SU-DHL-6 (cell line): ENCODE data around the gene XYLT1.

Experiments used
- H2AFZ ChIP-seq: fragments of 200-600 bp; sonication (generic); 2 replicates; pipeline ENCODE4 v1.6.1; 2014; ENCODE audit warnings: low read depth, mild to moderate bottlenecking, moderate library complexity, mixed read lengths, antibody characterized with exemption, low read length; ENCODE audit not compliant: severe bottlenecking
- H3F3A ChIP-seq: fragments of 200-600 bp; shearing (Covaris generic); 2 replicates; pipeline ENCODE4 v1.6.0; 2016; ENCODE audit warnings: antibody characterized with exemption, mild to moderate bottlenecking; ENCODE audit not compliant: insufficient read depth
- H3K27ac ChIP-seq: fragments of 200-600 bp; sonication (generic); 2 replicates; pipeline ENCODE4 v1.5.1; 2016; ENCODE audit warnings: low read depth, mild to moderate bottlenecking, low read length, moderate library complexity, mixed read lengths
- H3K27me3 ChIP-seq: fragments of 200-600 bp; sonication (generic), shearing (Covaris generic); 2 replicates; pipeline ENCODE4 v1.6.0; 2014; ENCODE audit warnings: mild to moderate bottlenecking, low read length
- H3K36me3 ChIP-seq: fragments of 200-600 bp; sonication (generic); 2 replicates; pipeline ENCODE4 v1.6.1; 2014; ENCODE audit warnings: mild to moderate bottlenecking, low read length, mixed read lengths
- H3K4me2 ChIP-seq: fragments of 300-600, 200-600 bp; shearing (Covaris generic), sonication (generic); 2 replicates; pipeline ENCODE4 v1.6.0; 2014; ENCODE audit warnings: low read length, low read depth, mild to moderate bottlenecking; ENCODE audit not compliant: poor library complexity, severe bottlenecking
- H3K4me3 ChIP-seq: fragments of 200-600 bp; sonication (generic); 2 replicates; pipeline ENCODE4 v1.5.1; 2014; ENCODE audit warnings: antibody characterized with exemption, low read length, mild to moderate bottlenecking, mixed read lengths; ENCODE audit not compliant: insufficient read depth, poor library complexity, severe bottlenecking
- H3K79me2 ChIP-seq: fragments of 200-600 bp; sonication (generic); 2 replicates; pipeline ENCODE4 v1.6.1; 2014; ENCODE audit warnings: mild to moderate bottlenecking, low read length, moderate library complexity; ENCODE audit not compliant: insufficient read depth
- H3K9ac ChIP-seq: fragments of 200-600 bp; sonication (generic); 2 replicates; pipeline ENCODE4 v1.7.0; 2014; ENCODE audit warnings: mild to moderate bottlenecking, low read length
- H3K9me2 ChIP-seq: fragments of 200-600 bp; sonication (generic); replicated peaks from 2 replicates; pipeline ENCODE4 v1.6.1; 2014; ENCODE audit warnings: low read length; ENCODE audit not compliant: insufficient read depth
- H3K9me3 ChIP-seq: fragments of 200-600 bp; sonication (generic); 2 replicates; pipeline ENCODE4 v1.6.1; 2014; ENCODE audit warnings: low read length, mixed read lengths; ENCODE audit not compliant: insufficient read depth
- H4K20me1 ChIP-seq: fragments of 200-600 bp; sonication (generic); 2 replicates; pipeline ENCODE4 v1.6.1; 2014; ENCODE audit warnings: low read depth, mild to moderate bottlenecking, antibody characterized with exemption, low read length, moderate library complexity, mixed read lengths
- EZH2phosphoT487 ChIP-seq: fragments of 200-600 bp; sonication (generic), shearing (Covaris generic); conservative IDR thresholded peaks from 2 replicates; pipeline ENCODE4 v1.6.1; 2018; ENCODE audit warnings: mild to moderate bottlenecking, antibody characterized with exemption, low read length, moderate library complexity, mixed read lengths
- TF ChIP-seq, protein P1 (sequence below): fragments of 200-600 bp; sonication (generic); IDR thresholded peaks from one replicate; pipeline ENCODE4 v1.5.1; 2017; ENCODE audit warnings: antibody characterized with exemption, mild to moderate bottlenecking, low read length, moderate library complexity; ENCODE audit not compliant: insufficient read depth, poor library complexity, severe bottlenecking

XYLT1 gene

DNA sequence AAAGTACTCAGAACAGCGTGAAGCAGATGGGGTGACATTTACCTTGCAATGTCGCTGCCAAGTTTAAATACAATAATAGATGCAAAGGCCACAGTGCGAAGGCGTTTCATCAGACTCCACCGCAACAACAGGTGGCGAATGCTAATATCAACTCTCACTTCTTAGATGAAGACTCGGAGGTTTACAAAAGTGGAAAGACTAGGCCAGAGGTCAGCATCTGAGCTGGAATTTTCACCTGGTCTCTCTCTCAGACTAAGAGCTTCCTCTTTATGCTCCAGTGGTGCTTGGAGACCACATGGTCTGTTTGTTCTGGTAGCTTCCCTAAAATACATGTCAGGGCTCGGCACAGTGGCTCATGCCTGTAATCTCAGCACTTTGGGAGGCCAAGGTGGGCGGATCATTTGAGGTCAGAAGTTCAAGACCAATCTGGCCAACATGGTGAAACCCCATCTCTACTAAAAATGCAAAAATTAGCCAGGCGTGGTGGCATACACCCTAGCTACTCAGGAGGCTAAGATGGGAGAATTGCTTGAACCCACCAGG lies 169.1 kb downstream of the XYLT1 start:
- Histone ChIP-seq H3K4me2 (peak overlapping the region; percentile 58), H3K4me3 (no peak overlapping the region), H3K27ac (peak overlapping the region; percentile 94), H3K27me3 (no peaks in the 10 kb centered on the region), H3K9me3 (no peaks in the 10 kb centered on the region), H3K79me2 (peaks cover 4% of the 10 kb centered on the region; the same call in 1 of the 2 replicates), H4K20me1 (no peaks in the 10 kb centered on the region), H3K9me2 (no peaks in the 10 kb centered on the region), H3K9ac (no peak overlapping the region), H3K36me3 (no peaks in the 10 kb centered on the region), H3F3A (peaks cover 29% of the 10 kb centered on the region), H2AFZ (no peak overlapping the region)
- TF ChIP-seq EZH2phosphoT487: no peak
- TF ChIP-seq, protein P1, sequence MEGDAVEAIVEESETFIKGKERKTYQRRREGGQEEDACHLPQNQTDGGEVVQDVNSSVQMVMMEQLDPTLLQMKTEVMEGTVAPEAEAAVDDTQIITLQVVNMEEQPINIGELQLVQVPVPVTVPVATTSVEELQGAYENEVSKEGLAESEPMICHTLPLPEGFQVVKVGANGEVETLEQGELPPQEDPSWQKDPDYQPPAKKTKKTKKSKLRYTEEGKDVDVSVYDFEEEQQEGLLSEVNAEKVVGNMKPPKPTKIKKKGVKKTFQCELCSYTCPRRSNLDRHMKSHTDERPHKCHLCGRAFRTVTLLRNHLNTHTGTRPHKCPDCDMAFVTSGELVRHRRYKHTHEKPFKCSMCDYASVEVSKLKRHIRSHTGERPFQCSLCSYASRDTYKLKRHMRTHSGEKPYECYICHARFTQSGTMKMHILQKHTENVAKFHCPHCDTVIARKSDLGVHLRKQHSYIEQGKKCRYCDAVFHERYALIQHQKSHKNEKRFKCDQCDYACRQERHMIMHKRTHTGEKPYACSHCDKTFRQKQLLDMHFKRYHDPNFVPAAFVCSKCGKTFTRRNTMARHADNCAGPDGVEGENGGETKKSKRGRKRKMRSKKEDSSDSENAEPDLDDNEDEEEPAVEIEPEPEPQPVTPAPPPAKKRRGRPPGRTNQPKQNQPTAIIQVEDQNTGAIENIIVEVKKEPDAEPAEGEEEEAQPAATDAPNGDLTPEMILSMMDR: no peak

DNA sequence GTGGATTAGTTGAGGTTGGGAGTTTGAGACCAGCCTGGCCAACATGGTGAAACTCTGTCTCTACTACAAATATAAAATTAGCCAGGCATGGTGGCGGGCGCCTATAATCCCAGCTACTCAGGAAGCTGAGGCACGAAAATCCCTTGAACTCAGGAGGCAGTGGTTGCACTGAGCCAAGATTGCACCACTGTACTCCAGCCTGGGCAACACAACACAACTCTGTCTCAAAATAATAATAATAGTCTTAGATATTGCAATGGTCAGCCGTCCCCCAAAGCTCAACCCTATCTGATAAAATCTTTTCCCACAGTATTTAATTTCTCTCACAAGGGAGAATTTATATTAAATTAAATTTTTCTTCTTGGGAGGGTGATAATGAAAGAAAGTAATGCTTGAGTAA lies 169.6 kb downstream of the XYLT1 start:
- H3K9ac ChIP-seq: peak overlapping the region; percentile 29
- peaks cover 29% of the 10 kb centered on the region for H3F3A ChIP-seq
- peak overlapping the region; percentile 58 for H3K4me2 ChIP-seq
- no peaks in the 10 kb centered on the region for H3K36me3 ChIP-seq
- TF ChIP-seq, protein P1: no peak
- TF ChIP-seq EZH2phosphoT487: no peak
- no peaks in the 10 kb centered on the region for H3K9me2 ChIP-seq
- no peaks in the 10 kb centered on the region for H3K9me3 ChIP-seq
- peak overlapping the region; percentile 94 for H3K27ac ChIP-seq
- H2AFZ ChIP-seq: no peak overlapping the region
- peak overlapping the region; percentile 26 for H3K4me3 ChIP-seq
- H3K79me2 ChIP-seq: peaks cover 4% of the 10 kb centered on the region; the same call in 1 of the 2 replicates
- no peaks in the 10 kb centered on the region for H4K20me1 ChIP-seq
- no peaks in the 10 kb centered on the region for H3K27me3 ChIP-seq

DNA sequence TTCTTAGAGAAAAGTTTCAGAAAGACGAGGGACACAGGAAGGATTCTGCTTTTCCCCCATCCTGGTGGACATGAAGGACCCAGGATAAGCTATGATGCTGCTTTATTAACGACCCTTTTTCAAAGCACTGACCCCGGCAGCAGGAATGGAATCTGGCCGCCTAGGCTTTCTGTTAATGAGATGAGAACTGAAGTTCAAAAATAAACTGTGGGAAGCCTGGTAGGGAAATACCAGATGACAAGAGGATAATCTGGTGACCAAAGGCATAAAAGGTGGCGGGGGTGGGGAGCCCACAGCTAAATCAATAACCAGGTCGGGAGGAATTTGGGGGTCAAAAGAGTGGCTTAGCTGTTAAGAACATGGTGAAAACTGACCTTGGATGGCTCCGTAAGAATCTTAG lies 171.0 kb downstream of the XYLT1 start:
- Histone ChIP-seq H3K79me2 (peaks cover 4% of the 10 kb centered on the region; the same call in 1 of the 2 replicates), H3K4me3 (no peak overlapping the region)
- no peak for TF ChIP-seq EZH2phosphoT487
- TF ChIP-seq, protein P1: no peak

More for the DNA sequence above, 171.0 kb downstream of the XYLT1 start:
- H4K20me1 ChIP-seq: no peaks in the 10 kb centered on the region
- no peaks in the 10 kb centered on the region for H3K27me3 ChIP-seq
- H3K9me2 ChIP-seq: no peaks in the 10 kb centered on the region
- H3K36me3 ChIP-seq: no peaks in the 10 kb centered on the region
- no peak overlapping the region for H2AFZ ChIP-seq
- no peak overlapping the region for H3K27ac ChIP-seq
- no peak overlapping the region for H3K4me2 ChIP-seq
- no peaks in the 10 kb centered on the region for H3K9me3 ChIP-seq
- H3K9ac ChIP-seq: no peak overlapping the region
- peaks cover 29% of the 10 kb centered on the region for H3F3A ChIP-seq
